ENCODE results near the gene SUFU. TPM values are rescaled to one million over a fixed set of nuclear protein-coding genes. Genes with fewer than 3 reads are reported as not detected.

The SUFU gene
- total and polyA plus RNA-seq, 10 donors, result 2.0 to 21.9 (median 13.0) TPM

DNA sequence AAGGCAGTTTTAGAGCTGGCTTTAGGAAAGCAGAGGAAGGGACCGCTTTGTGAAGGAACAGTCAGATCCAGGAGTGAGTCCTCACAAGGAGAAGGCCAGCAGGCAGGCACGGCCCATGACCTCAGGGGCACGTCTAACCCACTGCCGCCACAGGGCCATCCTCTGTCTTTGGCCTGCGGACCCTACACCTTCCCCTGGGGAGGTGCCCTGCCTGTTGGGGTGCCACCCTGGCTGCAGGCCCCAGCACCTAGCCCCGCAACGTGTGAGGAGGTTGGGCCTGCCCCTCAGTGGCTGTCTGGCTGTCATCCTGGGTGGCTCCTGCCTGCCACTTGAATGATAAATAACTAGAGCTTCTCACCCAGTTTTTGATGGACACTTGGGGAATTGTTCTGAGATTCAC is 109.5 kb downstream of the SUFU start:
- Histone ChIP-seq H3K4me3 (no peak overlapping the region), H3K4me1 (peaks cover 5 to 71% (median 37%) of the 10 kb centered on the region in 6 donors), H3K36me3 (peaks cover 0 to 67% (median 26%) of the 10 kb centered on the region in 6 donors), H3K27me3 (replicated peaks in 1 of 7) (no peaks in the 10 kb centered on the region), H3K9me3 (no peaks in the 10 kb centered on the region), H3K27ac (peak overlapping the region; percentile 23 to 77 (median 60))
- intact Hi-C loops (cut with DNase I; ENCODE audit: low total_unique reads), result no loop called here
- no peak for DNase-seq
- TF ChIP-seq POLR2A (IDR thresholded peaks at IDR 0.05), result no peak
- TF ChIP-seq POLR2AphosphoS5 (IDR thresholded peaks at IDR 0.05), result no peak
- TF ChIP-seq, protein P1, sequence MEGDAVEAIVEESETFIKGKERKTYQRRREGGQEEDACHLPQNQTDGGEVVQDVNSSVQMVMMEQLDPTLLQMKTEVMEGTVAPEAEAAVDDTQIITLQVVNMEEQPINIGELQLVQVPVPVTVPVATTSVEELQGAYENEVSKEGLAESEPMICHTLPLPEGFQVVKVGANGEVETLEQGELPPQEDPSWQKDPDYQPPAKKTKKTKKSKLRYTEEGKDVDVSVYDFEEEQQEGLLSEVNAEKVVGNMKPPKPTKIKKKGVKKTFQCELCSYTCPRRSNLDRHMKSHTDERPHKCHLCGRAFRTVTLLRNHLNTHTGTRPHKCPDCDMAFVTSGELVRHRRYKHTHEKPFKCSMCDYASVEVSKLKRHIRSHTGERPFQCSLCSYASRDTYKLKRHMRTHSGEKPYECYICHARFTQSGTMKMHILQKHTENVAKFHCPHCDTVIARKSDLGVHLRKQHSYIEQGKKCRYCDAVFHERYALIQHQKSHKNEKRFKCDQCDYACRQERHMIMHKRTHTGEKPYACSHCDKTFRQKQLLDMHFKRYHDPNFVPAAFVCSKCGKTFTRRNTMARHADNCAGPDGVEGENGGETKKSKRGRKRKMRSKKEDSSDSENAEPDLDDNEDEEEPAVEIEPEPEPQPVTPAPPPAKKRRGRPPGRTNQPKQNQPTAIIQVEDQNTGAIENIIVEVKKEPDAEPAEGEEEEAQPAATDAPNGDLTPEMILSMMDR (IDR thresholded peaks at IDR 0.05 in 8 of 11, conservative IDR thresholded peaks at IDR 0.05 in 3 of 11), result no peak
- 73 to 80% (median 74%) methylated on average over 6 to 7 of the region's 7 CpGs for WGBS, 5 donors

DNA sequence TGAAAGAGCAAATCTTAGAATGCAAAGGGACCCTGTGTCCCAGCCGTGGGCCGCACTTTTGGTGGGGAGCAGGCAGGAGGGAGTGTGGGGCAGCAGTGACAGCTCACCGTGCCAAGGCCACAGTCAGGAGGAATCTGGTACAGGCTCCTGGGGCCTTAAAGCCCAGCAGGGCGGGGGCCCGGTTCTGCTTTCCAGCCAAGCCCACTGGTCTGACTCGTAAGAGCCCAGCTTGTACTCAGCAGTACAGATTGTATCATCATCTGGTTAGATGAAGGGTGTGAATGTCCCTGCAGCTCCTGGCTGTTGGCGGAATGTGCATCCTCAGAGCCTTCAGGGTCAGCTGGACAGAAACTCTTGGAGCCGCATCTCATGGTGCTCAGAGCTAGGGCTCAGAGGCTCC is 110.0 kb downstream of the SUFU start:
- Histone ChIP-seq H3K36me3 (peaks cover 0 to 72% (median 28%) of the 10 kb centered on the region in 6 donors), H3K4me1 (peaks cover 5 to 66% (median 37%) of the 10 kb centered on the region in 6 donors), H3K4me3 (no peak overlapping the region), H3K27me3 (replicated peaks in 1 of 7) (no peaks in the 10 kb centered on the region), H3K27ac (peak overlapping the region in 5 of 8 donors; percentile 54 to 77 (median 72)), H3K9me3 (no peaks in the 10 kb centered on the region)
- DNase-seq, result peak; percentile 51
- WGBS, 5 donors, result 59 to 90% (median 75%) methylated on average over 5 to 8 of the region's 8 CpGs
- intact Hi-C loops (cut with DNase I; ENCODE audit: low total_unique reads), result no loop called here
- TF ChIP-seq, protein P1 (IDR thresholded peaks at IDR 0.05 in 8 of 11, conservative IDR thresholded peaks at IDR 0.05 in 3 of 11), result no peak
- TF ChIP-seq POLR2AphosphoS5 (IDR thresholded peaks at IDR 0.05), result no peak
- no peak for TF ChIP-seq POLR2A (IDR thresholded peaks at IDR 0.05)

DNA sequence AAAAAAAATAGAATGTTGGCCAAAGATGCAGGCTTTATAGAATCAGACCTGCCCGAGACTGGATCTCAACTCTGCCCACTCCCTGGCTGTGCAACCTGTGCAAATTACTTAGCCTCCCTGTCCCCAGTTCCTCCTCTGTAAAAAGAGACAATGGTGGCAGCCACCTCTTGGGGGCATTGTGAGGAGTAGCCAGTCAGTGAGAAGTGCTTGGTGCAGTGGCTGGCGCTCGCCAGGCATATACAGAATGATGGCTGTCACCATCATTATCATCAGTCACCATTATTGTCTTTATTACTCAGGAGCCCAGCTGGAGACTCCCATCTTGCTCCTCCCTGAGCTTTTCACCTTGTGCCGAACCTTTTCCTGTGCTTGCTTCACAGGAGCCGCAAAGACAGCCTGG is 111.1 kb downstream of the SUFU start:
- H3K9me3 ChIP-seq, result no peaks in the 10 kb centered on the region
- DNase-seq, result no peak
- H3K4me1 ChIP-seq, result peaks cover 6 to 72% (median 40%) of the 10 kb centered on the region in 6 donors
- no peaks in the 10 kb centered on the region for H3K27me3 ChIP-seq (replicated peaks in 1 of 7)
- H3K27ac ChIP-seq, result peak overlapping the region in 1 of 8 donors; percentile 51
- TF ChIP-seq POLR2A (IDR thresholded peaks at IDR 0.05), result no peak
- TF ChIP-seq POLR2AphosphoS5 (IDR thresholded peaks at IDR 0.05), result no peak
- TF ChIP-seq, protein P1 (IDR thresholded peaks at IDR 0.05 in 8 of 11, conservative IDR thresholded peaks at IDR 0.05 in 3 of 11), result no peak
- H3K36me3 ChIP-seq, result peaks cover 0 to 83% (median 28%) of the 10 kb centered on the region in 6 donors
- intact Hi-C loops (cut with DNase I; ENCODE audit: low total_unique reads), result no loop called here
- no peak overlapping the region for H3K4me3 ChIP-seq
- 89 to 97% (median 96%) methylated on average over 4 to 5 of the region's 5 CpGs for WGBS, 5 donors

- Histone ChIP-seq H3K27me3 (replicated peaks in 1 of 7) (no peaks in the 10 kb centered on the region), H3K27ac (peak overlapping the region in 5 of 8 donors; percentile 12 to 51 (median 37)), H3K9me3 (no peaks in the 10 kb centered on the region), H3K4me3 (no peak overlapping the region), H3K4me1 (peaks cover 10 to 77% (median 43%) of the 10 kb centered on the region in 6 donors), H3K36me3 (peaks cover 0 to 88% (median 29%) of the 10 kb centered on the region in 6 donors)
- no peak for DNase-seq
- intact Hi-C loops (cut with DNase I; ENCODE audit: low total_unique reads), result no loop called here
- no peak for TF ChIP-seq POLR2AphosphoS5 (IDR thresholded peaks at IDR 0.05)
- TF ChIP-seq, protein P1 (IDR thresholded peaks at IDR 0.05 in 8 of 11, conservative IDR thresholded peaks at IDR 0.05 in 3 of 11), result peak in 5 of 11 experiments; percentile 9 to 36 (median 21)
- WGBS, 5 donors, result 74 to 87% (median 84%) methylated on average over 6 to 7 of the region's 7 CpGs
Measured at GRCh38 chr10:102615361-102615760, 111.6 kb downstream of the SUFU start.

Data from spleen (tissue), 11 donors.